G401.6 (cell line): ENCODE measurements around the gene TMEM181.
A peak's percentile ranks its signal among the peaks of the same experiment; 100 is the strongest.
"Not testable (repeated sequence)": the region's sequence is repeated elsewhere in the genome, so short reads cannot be mapped to it uniquely, and the experiment has no call there.

Experiments used
- FAIRE-seq: peaks from 2 replicates; lab custom pipeline; 2012; peaks lifted over from hg19 to GRCh38; lab: Jason Lieb, UNC

TMEM181 gene

GRCh38 chr6:158596861-158597260, 37.0 kb downstream of the TMEM181 start:
- FAIRE-seq, result no peak

- no peak for FAIRE-seq
Measured at GRCh38 chr6:158597565-158597964, 37.7 kb downstream of the TMEM181 start.

GRCh38 chr6:158599635-158600034, 39.7 kb downstream of the TMEM181 start:
- no peak for FAIRE-seq

GRCh38 chr6:158603261-158604047, 43.6 kb downstream of the TMEM181 start:
- FAIRE-seq, result no peak

GRCh38 chr6:158604048-158604406, 44.1 kb downstream of the TMEM181 start:
- FAIRE-seq, result no peak

- peak; percentile 87 for FAIRE-seq
Measured at GRCh38 chr6:158605266-158605878, 45.5 kb downstream of the TMEM181 start.

- FAIRE-seq, result not testable (repeated sequence)
Measured at GRCh38 chr6:158606011-158606410, 46.1 kb downstream of the TMEM181 start.

- no peak for FAIRE-seq
Measured at GRCh38 chr6:158606935-158607334, 47.0 kb downstream of the TMEM181 start.

GRCh38 chr6:158607411-158608170, 47.7 kb downstream of the TMEM181 start:
- no peak for FAIRE-seq

GRCh38 chr6:158608221-158608620, 48.3 kb downstream of the TMEM181 start:
- no peak for FAIRE-seq

- FAIRE-seq, result no peak
Measured at GRCh38 chr6:158609455-158610155, 49.7 kb downstream of the TMEM181 start.

GRCh38 chr6:158610319-158610968, 50.6 kb downstream of the TMEM181 start:
- FAIRE-seq, result no peak

GRCh38 chr6:158611039-158611438, 51.1 kb downstream of the TMEM181 start:
- no peak for FAIRE-seq

GRCh38 chr6:158611541-158612370, 51.9 kb downstream of the TMEM181 start:
- no peak for FAIRE-seq

- not testable (repeated sequence) for FAIRE-seq
Measured at GRCh38 chr6:158614606-158615005, 54.7 kb downstream of the TMEM181 start.

- not testable (repeated sequence) for FAIRE-seq
Measured at GRCh38 chr6:158618289-158618688, 58.4 kb downstream of the TMEM181 start.

GRCh38 chr6:158619922-158620801, 60.3 kb downstream of the TMEM181 start:
- FAIRE-seq, result no peak

GRCh38 chr6:158620963-158621693, 61.2 kb downstream of the TMEM181 start:
- FAIRE-seq, result no peak
